GM21515 (cell line): ENCODE data around the gene CLIC4.
"Not testable (repeated sequence)": the region's sequence is repeated elsewhere in the genome, so short reads cannot be mapped to it uniquely, and the experiment has no call there.

Experiments
- ATAC-seq: cut with Tn5 transposase; IDR thresholded peaks from one replicate; pipeline ENCODE4 v1.9.1; 2021; ENCODE audit not compliant: unreplicated experiment

CLIC4 gene

DNA sequence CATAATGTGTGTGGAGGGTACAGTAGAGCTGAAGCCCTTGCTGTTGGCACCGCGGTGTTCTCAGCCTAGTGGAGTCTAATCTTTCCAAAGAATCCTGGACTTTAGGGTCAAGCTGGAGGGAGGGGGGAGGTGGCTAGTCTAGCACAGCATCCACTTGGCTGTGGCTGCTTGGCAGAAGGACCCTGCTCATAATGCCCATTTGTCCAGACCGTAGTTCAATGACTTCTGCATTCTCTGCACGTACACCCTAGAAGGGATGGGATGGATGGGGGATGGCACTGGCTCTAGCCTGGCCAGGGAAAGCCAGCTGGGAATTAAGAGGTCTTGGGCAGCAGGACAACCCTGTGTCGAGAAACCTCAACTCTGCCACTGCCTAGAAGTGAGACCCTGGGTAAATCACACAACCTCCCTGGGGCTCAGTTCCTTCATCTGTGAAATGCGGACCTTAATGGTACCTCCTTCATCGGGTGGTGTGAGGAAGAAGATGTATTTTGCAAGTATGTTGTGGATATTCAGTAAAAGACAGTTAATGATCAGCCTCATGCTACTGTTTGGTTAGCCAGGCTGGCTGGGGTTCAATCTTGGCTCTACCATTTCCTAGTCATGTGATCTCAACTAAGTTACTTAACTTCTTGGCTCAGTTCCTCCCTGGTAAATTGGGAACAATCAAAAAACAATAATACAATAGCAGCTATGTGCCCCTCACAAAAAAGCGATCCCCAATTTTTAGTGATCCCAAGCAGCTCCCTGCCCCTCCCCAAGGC lies 27.2 kb upstream of the CLIC4 start:
- no peak for ATAC-seq

DNA sequence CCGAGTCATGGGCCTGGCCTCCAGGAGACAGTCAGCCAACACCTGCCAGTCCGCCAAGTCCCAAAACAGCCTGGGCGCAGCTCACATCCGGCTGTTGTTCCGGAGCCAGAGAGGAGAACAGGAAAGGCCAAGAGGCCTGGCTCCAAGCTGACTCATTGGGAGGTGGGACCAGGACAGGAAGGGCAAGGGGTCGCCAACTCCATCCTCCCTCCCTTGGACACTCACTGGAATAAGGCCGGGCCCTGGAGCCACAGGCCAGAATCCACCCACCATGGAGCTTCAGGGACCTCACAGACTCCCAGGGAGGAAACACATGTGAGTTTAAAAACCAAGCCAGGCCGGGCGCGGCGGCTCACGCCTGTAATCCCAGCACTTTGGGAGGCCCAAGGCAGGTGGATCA lies 25.1 kb upstream of the CLIC4 start:
- no peak for ATAC-seq

DNA sequence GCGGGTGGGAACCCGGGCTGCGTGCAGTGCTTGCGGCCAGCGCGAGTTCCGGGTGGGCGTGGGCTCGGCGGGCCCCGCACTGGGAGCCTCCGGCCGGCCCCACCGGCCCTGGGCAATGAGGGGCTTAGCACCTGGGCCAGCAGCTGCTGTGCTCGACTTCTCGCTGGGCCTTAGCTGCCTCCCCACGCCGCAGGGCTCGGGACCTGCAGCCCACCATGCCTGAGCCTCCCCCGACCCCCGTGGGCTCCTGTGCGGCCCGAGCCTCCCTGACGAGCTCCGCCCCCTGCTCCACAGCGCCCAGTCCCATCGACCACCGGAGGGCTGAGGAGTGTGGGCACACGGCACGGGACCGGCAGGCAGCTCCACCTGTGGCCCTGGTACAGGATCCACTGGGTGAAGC lies 23.7 kb upstream of the CLIC4 start:
- ATAC-seq: no peak

DNA sequence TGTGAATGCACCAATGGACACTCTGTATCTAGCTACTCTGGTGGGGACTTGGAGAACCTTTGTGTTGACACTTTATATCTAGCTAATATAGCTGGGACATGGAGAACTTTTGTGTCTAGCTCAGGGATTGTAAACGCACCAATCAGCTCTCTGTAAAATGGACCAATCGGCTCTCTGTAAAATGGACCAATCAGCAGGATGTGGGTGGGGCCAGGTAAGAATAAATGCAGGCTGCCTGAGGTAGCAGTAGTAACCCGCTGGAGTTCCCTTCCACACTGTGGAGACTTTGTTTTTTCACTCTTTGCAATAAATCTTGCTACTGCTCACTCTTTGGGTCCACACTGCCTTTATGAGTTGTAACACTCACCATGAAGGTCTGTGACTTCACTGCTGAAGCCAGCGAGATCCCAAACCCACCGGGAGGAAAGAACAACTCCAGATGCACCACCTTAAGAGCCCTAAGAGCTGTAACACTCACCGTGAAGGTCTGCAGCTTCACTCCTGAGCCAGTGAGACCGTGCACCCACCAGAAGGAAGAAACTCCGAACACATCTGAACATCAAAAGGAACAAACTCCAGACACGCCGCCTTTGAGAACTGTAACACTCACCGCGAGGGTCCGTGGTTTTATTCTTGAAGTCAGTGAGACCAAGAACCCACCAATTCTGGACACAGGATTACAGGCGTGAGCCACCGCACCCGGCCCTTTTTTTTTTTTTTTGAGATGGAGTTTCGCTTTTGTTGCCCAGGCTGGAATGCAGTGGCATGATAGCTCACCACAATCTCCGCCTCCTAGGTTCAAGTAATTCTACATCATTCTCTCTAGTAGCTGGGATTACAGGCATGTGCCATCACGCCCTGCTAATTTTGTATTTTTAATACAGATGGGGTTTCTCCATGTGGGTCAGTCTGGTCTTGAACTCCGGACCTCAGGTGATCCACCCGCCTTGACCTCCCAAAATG lies 22.9 kb upstream of the CLIC4 start:
- not testable (repeated sequence) for ATAC-seq

DNA sequence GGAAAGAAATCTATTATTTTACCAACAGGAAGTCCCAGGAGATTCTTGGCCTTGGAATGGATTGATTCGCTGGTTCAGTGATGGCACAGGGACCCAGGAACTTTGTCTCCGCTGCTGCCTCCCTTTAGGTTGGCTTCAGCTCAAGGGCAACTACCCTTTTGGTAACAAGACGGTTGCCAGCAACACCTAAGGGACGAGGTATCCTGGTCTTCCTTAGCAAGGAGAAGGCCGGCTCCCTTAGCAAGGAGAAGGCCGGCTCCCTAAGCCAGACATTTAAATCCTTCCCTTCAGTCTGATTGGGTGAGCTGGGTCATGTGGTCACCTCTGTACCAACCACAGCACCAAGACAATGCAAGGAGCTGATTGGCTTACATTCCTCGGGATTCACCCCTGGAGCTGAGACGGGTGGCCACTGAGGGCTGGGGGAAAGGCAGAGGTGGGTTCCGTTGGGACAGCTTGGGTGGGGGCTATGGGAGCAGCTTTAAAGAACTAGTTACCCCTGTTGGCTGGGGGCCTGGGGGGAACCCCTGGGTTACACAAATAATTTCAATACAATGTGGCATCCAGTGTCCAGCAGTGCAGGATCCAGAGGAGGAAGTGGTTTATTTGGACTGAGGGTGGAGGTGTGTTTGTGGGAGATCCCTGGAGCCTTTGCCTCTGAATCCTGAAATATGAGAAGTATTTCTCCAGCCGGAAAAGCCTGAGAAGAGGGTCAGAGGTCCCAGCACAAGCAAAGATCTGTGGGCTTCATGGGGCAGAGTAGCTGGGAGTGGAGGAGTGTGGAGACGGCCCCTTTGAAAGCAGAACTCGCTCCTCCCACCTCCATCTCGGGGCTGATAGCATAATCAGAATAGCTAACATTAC lies 20.7 kb upstream of the CLIC4 start:
- ATAC-seq: no peak

DNA sequence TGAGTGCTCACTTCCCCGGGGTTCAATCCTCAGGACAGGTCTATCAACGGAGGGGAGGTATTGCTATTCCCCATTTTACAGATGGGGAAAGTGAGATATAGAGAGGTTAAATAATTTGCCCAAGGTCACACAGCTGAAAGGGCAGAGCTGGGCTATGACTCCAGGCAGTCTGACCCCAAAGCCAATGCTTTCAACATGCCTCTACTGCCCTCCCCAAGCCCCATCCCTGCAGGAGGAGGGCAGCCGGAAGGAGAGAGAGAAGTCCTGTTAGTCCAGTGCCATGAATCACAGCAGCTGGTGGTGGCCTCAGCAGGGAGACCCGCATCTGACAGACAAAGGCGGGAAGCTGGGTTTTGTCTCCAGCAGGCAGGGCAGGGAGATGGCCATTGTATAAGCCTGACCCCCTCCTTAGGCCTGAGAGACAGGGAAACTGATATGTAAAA lies 20.0 kb upstream of the CLIC4 start:
- ATAC-seq: no peak

DNA sequence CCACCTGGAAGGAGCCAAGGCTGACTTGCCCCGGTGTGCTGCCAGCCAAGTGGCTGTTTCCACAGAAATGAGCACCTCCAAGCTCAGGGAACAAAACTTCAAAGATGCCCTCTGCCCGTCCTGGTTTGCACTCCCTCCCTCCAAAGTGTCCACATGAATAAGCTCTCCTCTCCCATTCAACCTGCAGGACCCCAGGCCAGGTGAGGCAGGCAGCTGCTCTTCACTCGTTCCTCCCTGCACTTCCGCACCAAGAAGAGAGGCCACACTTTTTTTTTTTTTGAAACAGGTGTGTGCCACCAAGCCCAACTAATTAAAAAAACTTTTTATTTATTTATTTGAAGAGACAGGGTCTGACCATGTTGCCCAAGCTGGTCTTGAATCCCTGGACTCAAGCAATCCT lies 18.5 kb upstream of the CLIC4 start:
- no peak for ATAC-seq

DNA sequence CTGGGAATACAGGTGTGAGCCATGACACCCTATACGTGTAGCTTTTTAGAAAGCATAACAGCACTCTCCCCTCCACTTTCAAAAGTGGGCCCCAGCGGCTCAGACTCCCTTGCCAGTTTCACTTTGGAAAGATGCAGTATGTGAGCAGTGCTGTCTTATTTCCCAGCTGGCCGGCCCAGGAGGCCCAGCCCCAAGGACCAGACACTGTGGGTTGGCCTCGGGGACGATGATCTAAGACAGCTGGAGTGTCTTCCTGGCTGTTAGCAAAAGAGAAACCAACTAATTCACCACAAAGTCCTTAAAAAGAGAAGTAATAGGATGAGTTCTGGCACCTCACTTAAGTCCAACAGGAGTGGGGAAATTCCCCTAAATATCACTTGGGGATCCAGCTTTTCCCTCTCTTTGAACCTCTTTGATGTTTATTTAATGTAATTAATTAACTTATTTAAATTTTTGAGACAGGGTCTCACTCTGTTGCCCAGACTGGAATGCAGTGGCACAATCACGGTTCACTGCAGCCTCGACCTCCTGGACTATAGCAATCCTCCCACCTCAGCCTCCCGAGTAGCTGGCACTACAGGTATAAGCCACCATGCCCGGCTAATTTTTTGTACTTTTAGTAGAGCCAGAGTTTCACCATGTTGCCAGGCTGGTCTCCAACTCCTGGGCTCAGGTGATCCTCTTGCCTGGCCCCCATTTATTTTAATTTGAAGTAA lies 17.6 kb upstream of the CLIC4 start:
- peak; percentile 75 for ATAC-seq

DNA sequence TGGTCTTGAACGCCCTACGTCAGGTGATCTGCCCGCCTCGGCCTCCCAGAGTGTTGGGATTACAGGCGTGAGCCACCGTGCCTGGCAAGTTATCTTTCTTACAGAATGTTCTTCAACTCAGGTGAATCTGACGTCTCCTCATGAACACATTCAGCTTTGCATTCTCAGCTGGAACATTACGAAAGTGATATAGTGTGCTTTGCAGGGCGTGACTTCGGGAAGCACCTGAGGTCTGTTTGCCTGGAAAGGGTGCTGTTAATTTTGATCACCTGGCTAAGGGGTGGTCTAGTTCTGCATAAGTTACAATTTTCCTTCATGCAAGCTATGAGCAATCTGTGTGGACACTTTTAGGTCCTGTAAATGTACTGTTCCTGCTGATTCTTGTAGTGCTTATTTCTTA lies 16.3 kb upstream of the CLIC4 start:
- ATAC-seq: no peak

DNA sequence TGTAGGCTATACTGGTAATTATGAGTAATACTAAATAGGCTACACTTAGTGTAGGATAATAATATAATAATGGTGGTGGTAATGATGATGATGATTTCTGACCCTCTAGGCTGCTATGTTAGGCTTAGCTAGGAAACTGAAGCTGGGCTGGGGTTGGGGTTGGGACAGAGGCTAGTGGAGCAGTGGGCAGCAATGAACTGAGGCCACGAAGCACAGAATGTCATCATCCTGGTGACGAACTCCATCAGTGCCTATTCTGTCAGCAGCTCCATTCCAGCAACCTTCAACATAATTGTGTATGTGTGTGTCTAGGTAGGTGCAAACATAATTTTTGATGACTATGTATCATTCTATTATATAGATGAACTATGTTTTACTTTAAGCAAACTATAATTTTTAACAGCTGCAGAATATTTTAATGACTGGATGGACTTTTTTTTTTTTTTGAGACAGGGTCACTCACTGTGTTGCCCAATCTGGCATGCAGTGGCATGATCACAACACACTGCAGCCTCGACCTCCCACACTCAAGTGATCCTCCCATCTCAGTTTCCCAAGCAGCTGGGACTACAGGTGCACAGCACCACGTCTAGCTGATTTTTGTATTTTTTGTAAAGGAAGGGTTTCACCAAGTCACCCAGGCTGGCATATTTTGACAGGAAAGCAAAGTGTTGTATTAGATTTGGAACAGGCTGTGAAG lies 12.9 kb upstream of the CLIC4 start:
- ATAC-seq: no peak

DNA sequence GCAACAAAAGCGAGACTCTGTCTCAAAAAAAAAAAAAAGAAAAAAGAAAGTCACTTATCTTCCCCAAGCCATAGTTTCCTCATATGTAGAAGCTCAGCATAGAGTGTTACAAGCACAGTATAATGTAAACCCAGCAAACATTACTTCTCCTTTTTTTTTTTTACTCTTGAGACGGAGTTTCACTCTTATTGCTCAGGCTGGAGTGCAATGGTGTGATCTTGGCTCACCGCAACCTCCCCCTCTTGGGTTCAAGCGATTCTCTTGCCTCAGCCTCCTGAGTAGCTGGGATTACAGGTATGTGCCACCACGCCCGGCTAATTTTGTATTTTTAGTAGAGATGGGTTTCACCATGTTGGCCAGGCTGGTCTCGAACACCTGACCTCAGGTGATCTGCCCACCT lies 11.9 kb upstream of the CLIC4 start:
- peak; percentile 64 for ATAC-seq

DNA sequence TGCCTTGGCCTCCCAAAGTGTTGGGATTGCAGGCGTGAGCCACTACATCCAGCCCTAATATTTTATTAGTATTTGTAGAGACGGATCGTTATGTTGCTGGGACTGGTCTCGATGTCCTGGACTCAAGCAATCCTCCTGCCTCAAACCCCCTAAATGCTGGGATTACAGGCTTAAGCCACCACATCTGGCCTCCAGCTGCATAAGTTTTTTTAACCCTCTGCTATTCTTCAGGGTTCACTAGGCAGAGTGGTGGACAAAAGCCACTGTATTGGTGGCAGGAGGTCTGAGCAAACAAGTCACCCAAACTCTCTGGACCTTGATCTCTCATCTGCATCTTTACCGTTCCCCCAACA lies 10.1 kb upstream of the CLIC4 start:
- no peak for ATAC-seq

DNA sequence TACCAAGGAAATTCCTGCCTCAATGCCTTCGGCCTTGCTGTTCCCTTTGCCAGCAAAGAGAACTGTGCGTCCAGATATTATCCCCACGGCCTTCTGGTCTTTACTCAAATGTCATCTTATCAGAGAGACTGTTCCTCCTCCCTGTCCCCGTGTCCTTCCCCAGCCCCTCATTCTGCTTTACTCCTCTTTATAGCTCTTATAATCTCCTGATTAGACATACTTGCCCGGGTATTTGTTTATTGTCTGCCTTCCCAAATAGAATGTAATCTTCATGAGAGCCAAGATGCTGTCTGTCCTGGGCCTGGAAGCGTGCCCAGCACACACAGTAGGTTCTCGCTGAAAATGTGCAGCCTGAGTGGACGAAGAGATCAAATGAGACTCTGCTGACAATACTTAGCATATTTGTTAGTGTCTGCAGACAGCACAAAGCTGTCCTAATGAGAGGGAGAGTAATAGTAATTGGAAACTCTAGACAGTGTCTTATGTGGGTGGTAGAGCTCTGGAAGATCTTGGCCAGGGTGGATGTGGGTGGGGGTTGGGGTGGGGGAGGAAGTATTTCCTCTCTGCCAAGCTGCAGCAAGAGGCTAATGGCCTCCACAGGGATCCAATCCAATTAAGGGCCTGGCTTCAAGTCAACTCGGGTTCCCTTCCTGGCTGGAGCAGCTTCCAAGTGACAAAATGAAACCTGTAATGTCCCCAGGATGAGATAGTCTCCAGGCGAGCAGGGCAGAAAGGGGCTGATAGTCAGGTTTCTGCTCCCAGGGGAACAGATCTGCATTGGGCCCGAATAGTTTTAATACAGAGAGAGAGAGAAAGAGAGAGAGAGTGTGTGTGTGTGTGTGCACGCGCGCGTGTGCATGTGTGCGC lies 9.5 kb upstream of the CLIC4 start:
- no peak for ATAC-seq

DNA sequence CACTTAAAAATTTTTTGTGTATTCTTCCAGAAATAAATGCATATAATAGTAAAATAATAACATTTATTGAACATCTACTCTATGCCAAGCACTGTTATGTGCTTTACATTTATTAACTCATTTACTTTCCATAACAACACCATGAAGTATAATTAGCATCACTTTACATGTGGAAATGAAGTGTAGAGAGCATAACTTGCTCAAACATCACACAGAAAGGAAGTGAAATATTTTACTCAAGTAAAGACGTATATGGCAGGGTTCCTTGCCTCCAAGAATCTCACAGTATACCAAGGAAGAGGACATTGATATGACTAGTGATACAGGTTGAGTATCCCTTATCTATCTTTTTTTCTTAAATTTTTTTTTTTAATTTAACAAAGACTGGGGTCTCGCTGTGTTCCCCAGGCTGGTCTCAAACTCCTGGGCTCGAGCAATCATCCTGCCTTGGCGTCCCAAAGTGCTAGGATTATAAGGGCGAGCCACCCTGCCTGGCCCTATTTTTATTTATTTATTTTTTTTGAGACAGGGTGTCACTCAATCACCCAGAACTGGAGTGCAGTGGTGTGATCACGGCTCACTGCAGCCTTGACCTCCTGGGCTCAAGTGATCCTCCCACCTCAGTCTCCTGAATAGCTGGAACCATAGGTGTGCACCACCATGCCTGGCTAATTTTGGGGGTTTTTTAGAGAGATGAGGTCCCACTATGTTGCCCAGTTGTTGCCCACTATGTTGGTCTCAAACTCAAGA lies 7.7 kb upstream of the CLIC4 start:
- ATAC-seq: no peak

DNA sequence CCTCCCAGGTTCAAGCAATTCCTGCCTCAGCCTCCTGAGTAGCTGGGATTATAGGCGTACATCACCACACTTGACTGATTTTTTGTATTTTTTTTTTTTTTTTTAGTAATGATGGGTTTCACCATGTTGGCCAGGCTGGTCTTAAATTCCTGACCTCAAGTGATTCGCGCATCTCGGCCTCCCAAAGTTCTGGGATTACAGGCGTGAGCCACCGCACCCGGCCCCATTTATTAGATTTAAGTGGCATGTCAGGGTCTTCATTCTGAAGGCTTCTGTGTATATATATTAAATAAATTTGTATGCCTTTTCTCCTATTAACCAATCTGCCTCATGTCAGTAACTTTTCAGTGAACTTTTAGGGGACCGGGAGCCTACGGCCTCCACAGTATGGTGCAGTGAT lies 6.0 kb upstream of the CLIC4 start:
- no peak for ATAC-seq

DNA sequence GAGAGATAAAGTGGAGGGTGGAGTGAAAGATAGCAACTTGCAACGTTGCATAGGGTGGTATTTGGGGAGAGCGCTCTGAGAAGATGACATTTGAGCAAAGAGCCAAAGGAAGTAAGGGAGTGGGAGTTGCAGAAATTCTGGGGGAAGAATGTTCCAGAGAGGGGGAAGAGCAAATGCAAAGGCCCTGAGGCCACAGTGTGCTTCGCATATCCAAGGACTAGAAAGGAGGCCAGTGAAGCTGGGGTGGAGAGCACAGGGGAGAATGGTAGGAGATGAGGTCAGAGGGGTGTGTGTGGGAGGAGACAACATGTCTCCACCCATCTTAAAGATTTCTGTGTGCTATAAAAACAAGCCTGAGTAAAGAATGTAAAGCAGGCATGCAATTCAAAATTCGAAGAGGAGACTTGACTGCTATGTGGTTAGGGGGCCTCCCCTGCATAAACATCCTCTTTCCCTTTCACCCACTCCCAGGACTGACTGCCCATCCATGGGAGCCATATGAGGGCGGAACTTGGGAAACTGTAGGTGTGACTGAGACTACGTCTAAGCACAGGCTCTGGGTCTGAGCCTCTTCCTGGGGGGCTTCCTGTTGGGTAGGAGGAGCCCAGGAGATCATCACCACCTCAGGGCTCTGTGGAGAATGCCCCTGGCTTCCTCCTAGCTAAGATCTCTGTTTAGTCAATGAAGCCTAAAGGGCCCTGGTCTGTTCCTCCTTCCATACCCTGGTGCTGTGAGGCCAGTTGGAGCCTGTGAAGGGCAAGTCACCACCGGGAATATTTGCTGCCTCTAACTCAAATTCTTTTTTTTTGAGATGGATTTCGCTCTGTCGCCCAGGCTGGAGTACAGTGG lies 2.9 kb upstream of the CLIC4 start:
- no peak for ATAC-seq

DNA sequence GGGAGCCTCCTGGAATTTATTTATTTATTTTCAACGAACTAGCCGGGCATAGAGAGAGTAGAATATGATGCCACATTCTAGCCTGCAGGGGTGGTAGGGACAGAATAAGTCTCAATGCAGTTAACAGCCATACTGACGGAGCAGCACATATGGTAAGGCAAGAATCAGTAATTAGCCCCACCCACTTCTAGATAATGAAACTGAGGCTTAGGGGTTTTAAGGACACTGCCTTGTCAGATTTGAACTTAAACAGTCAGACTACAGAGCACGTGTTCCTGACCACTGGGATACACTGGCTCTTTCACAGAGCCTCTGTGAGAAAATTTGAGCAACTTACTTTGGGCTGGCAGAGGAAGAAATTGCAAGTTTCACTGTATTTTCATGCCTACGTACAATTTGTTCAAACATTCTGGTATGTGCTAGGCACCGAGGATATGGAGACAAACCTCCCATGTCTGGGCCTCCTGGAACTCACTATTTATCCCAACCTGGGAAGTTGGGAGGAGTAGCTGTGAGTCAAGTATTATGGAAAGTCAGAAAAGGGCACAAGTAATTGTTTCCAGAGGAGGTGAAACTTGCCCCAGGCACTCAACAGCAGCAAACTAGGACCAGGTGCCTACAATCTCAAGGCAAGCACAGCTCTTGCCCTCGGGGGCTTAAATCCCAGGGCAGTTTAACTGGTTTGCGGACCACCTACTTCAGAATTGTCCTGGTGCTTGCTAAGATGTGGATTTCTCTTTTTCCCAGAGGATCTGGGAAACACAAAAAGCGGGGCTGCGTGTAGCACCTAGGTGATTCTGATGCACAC lies 1.6 kb upstream of the CLIC4 start:
- no peak for ATAC-seq
